ENCODE results near the gene SCN7A.

The SCN7A gene

DNA sequence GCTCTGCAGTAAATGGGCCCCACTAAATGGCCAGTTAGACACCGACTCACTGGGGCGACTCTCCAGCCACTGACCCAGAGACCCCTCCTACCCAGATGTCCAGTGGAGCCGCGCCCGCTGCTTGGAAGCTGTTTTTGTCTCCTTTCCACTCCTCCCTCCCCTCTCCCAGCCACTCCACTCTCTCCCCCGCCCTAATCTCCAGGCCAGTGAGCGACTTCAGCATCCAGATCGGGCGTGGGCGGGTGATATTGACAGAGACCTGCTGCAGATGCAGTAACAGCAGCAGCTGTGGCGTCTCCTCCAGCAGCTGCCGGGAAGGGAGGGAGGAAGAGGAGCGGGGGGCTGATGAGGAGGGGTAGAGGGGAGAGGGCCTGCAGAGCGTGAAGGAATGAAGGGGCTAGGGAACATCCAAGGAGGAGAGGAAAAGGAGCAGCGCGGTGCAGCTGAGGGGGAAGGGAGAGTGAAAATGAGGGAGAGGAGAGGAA, at the start of gene SCN7A:
SCN7A (minus strand) TSS at position 110 of the 485 bp plus-strand sequence. CDS start 16,553 bp downstream, outside the sequence.
- H3K4me1 Mint-ChIP-seq (ENCODE audit: low read depth) = no peaks in the 10 kb centered on the region
- no peak within 1 kb of the TSS for H3K4me3 Mint-ChIP-seq

DNA sequence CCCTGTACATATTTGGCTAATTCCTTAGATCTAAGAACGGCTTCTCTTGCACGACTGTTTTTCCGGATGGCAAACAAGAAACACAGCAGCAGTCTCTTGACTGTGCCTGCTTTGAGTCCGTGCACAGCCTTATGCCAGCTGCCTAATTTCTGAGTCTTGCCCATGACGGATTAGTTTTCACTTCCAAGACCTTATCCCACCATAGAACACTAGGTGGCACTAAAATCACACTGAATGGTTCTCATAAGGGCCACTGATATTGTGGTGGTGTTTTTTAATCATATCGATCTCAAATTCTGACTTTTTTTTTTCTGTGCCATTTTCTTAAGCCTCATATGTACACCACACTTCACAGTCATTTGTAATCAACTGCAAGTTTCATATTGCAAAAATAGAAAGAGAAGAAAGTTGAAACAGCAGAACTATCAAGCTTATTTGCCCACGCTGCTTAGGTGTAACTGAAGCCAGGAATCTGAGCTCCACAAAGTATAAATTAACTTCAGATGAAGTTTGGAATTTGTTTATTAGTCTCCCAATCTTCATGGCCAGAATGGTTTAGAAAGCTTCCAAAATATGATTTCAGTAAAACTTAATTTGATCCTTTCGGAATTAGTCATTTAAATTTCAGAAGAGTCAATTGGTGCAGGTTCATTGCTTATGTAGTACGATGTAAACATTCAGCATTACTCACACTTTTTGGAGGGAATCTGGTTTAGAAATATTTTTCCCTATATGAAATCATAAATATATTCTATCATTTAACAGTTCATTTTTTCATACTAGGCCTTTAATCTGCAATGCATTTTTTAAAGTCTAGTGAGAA, 45.5 kb upstream of the SCN7A start:
- no peaks in the 10 kb centered on the region for H3K4me1 Mint-ChIP-seq (ENCODE audit: low read depth)
- no peaks in the 10 kb centered on the region for H3K9me3 Mint-ChIP-seq
- H3K36me3 Mint-ChIP-seq (ENCODE audit: low read depth) = no peaks in the 10 kb centered on the region
- no peak overlapping the region for H3K27ac Mint-ChIP-seq
- no peak overlapping the region for H3K4me3 Mint-ChIP-seq
- H3K27me3 Mint-ChIP-seq (ENCODE audit: low read depth) = no peaks in the 10 kb centered on the region

More for the DNA sequence above, at the start of gene SCN7A:
- no peaks in the 10 kb centered on the region for H3K9me3 Mint-ChIP-seq
- H3K27me3 Mint-ChIP-seq (ENCODE audit: low read depth) = no peaks in the 10 kb centered on the region
- no peaks in the 10 kb centered on the region for H3K36me3 Mint-ChIP-seq (ENCODE audit: low read depth)
- H3K27ac Mint-ChIP-seq = no peak within 1 kb of the TSS

DNA sequence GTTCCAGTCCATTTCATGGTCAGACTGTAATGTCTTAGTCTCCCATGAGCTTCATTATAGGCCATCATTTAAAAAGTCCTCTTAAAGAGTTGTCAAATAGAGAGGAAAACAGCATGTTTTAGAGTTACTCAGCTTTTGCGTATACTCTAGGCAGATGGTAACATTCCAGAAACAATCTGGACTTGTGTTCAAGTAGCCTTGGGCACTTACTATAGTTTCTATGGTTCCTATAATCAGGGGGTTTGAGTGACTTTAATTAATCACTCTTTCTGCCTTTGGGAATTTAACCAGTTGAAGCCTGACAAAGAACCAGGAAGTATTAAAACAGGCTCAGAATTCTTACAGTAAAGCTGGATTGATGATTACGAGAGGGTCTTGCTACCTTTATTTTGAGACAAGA, 42.1 kb upstream of the SCN7A start:
- no peaks in the 10 kb centered on the region for H3K27me3 Mint-ChIP-seq (ENCODE audit: low read depth)
- H3K27ac Mint-ChIP-seq = no peak overlapping the region
- no peaks in the 10 kb centered on the region for H3K9me3 Mint-ChIP-seq
- H3K4me3 Mint-ChIP-seq = no peak overlapping the region
- H3K36me3 Mint-ChIP-seq (ENCODE audit: low read depth) = no peaks in the 10 kb centered on the region
- no peaks in the 10 kb centered on the region for H3K4me1 Mint-ChIP-seq (ENCODE audit: low read depth)

DNA sequence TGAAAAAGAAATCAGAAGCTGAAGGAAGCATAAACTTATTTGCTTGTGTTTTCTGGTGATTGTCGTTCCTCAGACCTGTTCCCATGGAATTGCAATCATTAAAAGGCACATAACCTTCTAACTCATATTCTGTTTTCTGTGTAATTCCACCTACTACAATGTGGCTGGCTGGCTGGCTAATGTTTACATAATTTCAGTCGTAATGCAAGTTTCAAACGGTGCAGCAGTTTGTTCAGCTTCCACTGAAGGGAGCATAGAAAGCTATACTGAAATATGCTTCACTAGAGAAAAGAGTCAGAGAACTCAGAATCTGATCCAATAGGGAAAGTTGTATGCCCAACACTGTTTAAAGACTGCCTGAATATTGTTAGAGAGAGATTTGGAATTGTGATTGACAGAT, 27.1 kb upstream of the SCN7A start:
- H3K27me3 Mint-ChIP-seq (ENCODE audit: low read depth) = peaks cover 3% of the 10 kb centered on the region
- H3K27ac Mint-ChIP-seq = no peak overlapping the region
- H3K4me1 Mint-ChIP-seq (ENCODE audit: low read depth) = no peaks in the 10 kb centered on the region
- H3K4me3 Mint-ChIP-seq = no peak overlapping the region
- H3K36me3 Mint-ChIP-seq (ENCODE audit: low read depth) = no peaks in the 10 kb centered on the region
- H3K9me3 Mint-ChIP-seq = no peaks in the 10 kb centered on the region

DNA sequence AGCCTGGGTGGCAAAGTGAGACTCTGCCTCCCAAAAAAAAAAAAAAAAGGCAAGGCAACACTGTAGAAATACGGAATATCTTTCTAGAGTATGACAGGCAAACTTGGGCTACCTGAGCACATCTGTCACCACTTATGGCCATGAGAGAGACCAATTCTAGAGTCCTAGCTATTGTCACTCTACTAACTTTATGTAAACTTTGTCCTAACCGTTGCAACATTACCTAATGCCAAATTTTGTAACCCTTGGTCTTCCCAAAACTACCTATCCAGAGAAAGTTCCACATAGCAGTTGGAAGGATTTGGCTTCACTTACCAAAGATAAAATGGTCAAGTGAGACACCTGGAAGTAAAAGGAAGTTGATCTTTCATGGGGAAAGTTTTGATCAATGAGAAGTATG, 26.6 kb upstream of the SCN7A start:
- H3K27ac Mint-ChIP-seq = no peak overlapping the region
- H3K4me3 Mint-ChIP-seq = no peak overlapping the region
- H3K27me3 Mint-ChIP-seq (ENCODE audit: low read depth) = peaks cover 3% of the 10 kb centered on the region
- H3K9me3 Mint-ChIP-seq = no peaks in the 10 kb centered on the region
- H3K4me1 Mint-ChIP-seq (ENCODE audit: low read depth) = no peaks in the 10 kb centered on the region
- no peaks in the 10 kb centered on the region for H3K36me3 Mint-ChIP-seq (ENCODE audit: low read depth)

DNA sequence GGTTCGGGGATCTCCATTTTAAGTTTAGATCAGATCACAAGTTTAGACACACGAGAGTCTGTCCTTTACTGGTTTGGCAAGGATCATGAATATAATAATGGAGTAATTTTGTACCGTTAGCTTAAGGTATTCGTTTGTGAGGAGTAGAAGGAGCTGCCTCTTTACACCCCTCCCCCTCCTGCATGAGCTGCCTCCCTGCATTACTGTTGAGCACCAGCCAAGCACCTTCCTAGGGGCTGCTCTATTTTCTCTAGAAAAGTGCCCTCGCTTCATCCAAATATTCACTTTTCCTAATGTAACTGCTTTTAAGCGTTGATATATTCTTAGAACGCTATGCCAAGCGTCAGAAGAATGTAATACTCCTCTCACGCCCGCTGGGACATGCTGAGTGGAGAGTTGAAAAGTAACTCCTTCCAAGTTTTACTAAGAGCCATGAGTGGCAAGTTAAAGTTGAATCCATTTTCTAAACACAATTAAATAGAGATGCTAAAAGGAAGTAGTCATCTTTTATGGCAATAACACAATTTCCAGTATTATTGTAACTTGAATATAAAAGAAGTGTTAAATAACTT, 25.4 kb upstream of the SCN7A start:
- Mint-ChIP-seq H3K4me3 (no peak overlapping the region), H3K4me1 (ENCODE audit: low read depth) (no peaks in the 10 kb centered on the region), H3K27me3 (ENCODE audit: low read depth) (peaks cover 3% of the 10 kb centered on the region), H3K27ac (no peak overlapping the region), H3K9me3 (no peaks in the 10 kb centered on the region), H3K36me3 (ENCODE audit: low read depth) (no peaks in the 10 kb centered on the region)

DNA sequence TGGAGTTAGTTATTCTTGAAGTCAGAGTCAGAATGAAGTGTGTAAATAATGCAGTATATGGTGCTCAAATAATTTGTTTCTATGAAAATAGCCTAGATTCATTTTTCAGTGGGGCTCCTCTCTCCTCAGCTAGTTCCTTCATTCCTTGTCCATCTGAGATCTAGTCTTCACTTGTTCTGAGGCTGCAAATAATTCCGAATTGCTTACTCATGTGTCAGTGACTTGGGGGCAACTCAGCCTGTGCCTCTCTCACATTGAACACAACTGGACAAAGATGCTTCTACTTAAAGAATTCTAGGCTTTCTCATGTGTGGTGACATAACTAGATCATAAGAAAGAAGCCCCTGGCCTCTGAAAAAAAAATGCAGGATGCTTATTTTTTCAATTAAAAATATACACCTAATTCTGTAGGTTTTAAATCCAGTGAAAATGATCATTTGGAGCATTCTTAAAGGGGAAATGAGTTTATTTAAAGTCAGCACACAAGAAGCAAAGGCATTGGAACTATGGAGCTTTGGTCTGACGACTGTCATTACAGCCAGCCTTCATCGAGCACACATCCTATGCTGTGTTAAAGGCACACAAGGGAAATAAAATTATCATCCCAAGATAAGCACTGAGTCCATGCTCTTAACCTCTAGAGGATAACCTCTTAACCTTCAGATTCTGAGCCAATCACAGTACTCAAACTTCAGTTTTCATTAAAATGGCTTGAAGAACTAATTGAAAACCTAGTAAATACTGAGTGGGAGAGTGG, 24.8 kb upstream of the SCN7A start:
- H3K4me3 Mint-ChIP-seq = no peak overlapping the region
- H3K9me3 Mint-ChIP-seq = no peaks in the 10 kb centered on the region
- H3K27ac Mint-ChIP-seq = no peak overlapping the region
- H3K4me1 Mint-ChIP-seq (ENCODE audit: low read depth) = no peaks in the 10 kb centered on the region
- H3K27me3 Mint-ChIP-seq (ENCODE audit: low read depth) = peaks cover 3% of the 10 kb centered on the region
- no peaks in the 10 kb centered on the region for H3K36me3 Mint-ChIP-seq (ENCODE audit: low read depth)

DNA sequence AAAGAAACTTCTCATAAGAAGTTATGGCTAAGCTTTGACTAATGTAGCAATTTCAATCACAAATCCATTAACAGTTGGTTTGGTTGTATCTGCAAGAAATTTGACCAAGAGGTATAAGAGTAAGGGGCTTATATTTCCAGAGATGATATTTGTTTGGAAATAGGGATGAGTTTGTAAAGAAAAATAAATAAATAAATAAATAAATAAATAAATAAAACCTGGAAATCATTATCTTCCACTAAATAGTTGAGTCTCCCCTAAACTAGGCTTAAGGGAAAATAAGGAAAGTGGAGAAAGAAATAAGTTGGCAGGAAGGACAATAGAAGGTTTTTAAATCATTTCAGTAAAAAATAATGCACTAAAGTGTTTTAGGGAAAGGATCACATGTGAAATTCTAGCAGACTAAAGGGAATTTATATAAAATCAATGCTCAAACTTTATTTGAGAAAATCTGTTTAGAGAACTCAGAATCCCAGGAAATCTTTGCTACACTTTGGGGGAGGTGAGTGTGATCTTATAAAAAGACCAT, 23.5 kb upstream of the SCN7A start:
- Mint-ChIP-seq H3K9me3 (no peaks in the 10 kb centered on the region), H3K4me1 (ENCODE audit: low read depth) (no peaks in the 10 kb centered on the region), H3K36me3 (ENCODE audit: low read depth) (no peaks in the 10 kb centered on the region), H3K27ac (no peak overlapping the region), H3K4me3 (no peak overlapping the region), H3K27me3 (ENCODE audit: low read depth) (peaks cover 3% of the 10 kb centered on the region)

DNA sequence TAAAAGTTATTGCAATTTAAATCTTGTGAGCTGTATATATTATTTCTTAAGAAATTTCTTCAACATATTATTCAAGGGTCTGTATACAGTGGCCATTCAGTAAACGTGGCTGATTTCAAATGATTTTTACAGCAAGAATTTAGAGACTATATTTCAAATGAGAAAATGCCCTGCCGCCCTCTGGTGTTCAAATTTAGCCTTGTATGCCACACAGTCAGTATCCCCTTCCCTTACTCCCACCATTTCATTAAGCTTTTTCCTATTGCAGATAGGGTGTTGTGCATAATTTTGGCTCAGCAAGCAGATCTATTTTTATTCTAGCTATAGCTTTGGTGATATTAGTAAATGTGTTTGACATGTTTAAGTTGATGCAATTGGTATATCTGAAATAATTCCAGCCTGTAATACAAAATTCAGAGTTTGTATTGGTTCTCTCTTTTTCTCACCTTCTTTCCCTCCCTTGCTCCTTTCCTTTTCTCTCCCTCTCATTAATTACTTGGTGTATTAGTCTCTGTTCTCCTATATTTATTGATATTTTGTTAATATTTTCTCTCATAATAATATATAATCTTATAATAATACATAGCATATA, 22.8 kb upstream of the SCN7A start:
- no peak overlapping the region for H3K4me3 Mint-ChIP-seq
- no peaks in the 10 kb centered on the region for H3K9me3 Mint-ChIP-seq
- H3K27me3 Mint-ChIP-seq (ENCODE audit: low read depth) = peaks cover 3% of the 10 kb centered on the region
- H3K36me3 Mint-ChIP-seq (ENCODE audit: low read depth) = no peaks in the 10 kb centered on the region
- H3K4me1 Mint-ChIP-seq (ENCODE audit: low read depth) = no peaks in the 10 kb centered on the region
- no peak overlapping the region for H3K27ac Mint-ChIP-seq

DNA sequence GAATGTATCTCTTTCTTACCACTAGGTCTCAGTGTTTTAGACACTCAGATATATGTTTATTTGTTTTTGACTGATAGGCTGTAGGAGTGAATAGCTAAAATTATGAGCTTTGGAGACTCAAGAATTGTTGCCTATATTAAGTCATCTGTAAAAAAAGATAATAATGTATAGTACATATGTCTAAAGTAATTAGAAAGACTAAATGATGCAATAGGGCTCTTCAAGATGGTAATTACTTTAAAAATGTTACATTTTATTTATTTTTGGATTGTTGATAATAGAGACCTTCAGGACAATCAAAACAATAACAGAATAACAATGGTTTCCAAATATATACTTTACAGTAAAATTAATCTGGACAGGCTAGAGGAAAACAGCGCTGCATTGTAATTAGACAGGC, 19.9 kb upstream of the SCN7A start:
- no peaks in the 10 kb centered on the region for H3K36me3 Mint-ChIP-seq (ENCODE audit: low read depth)
- peaks cover 3% of the 10 kb centered on the region for H3K27me3 Mint-ChIP-seq (ENCODE audit: low read depth)
- no peak overlapping the region for H3K27ac Mint-ChIP-seq
- H3K4me3 Mint-ChIP-seq = no peak overlapping the region
- H3K4me1 Mint-ChIP-seq (ENCODE audit: low read depth) = no peaks in the 10 kb centered on the region
- no peaks in the 10 kb centered on the region for H3K9me3 Mint-ChIP-seq

DNA sequence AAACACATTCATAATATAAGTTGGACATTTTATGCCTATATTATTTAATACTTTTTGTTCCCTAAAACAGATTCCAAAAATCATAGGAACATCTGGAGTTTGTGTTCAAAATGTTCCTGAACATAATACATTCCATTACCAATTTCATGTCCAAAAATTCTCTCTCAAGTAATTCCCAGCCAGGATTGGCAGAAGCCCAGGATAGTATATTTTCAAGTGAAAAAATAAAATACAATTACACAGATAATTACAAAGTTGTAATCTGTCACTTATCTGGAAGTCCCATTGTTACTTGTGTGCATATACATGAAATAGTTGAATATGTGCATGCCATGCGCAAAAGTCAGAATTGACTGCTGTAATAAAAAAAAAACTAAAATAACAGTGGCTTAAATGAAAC, 5.2 kb upstream of the SCN7A start:
- Mint-ChIP-seq H3K4me1 (ENCODE audit: low read depth) (no peaks in the 10 kb centered on the region), H3K9me3 (no peaks in the 10 kb centered on the region), H3K4me3 (no peak overlapping the region), H3K27me3 (ENCODE audit: low read depth) (no peaks in the 10 kb centered on the region), H3K27ac (no peak overlapping the region), H3K36me3 (ENCODE audit: low read depth) (no peaks in the 10 kb centered on the region)

DNA sequence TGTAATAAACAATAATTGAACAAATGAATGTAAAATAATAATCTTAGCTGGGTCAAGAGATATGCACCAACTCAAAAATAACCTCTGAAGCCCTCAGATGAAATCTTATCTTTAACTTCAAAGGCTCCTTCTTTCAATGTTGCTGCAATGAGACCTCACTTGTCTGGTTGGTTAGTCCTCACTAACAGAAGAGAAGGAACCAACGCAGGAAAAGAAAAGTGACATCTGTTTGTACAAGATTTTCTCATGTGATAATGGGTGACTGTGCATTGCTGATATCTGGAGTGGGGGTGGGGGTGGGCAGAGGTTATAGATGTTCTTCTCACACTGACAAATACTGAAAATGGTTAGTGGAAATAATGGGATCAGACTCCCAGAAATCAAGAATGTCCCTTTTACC, 2.6 kb downstream of the SCN7A start:
- Mint-ChIP-seq H3K9me3 (no peaks in the 10 kb centered on the region), H3K4me3 (no peak overlapping the region), H3K27me3 (ENCODE audit: low read depth) (no peaks in the 10 kb centered on the region), H3K36me3 (ENCODE audit: low read depth) (no peaks in the 10 kb centered on the region), H3K27ac (no peak overlapping the region), H3K4me1 (ENCODE audit: low read depth) (no peaks in the 10 kb centered on the region)

DNA sequence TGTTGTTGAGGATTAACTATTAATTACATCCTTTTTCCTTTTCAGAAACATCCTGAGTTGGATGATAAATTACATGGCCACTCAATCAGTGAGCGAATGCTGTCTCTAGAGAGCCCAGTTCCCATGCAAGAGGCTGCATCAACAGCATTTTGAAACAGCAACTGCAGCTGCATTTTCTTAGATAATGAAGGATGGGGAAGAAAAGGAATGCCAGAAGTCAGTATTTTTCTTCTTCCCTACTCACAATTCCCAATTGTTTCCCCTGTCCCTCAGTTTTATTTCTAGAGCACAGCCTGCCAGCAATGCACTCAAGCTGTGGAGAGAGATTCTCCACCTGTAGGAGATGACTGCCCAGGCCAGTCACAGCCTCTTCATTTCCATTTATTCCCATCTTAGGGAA, 6.9 kb downstream of the SCN7A start:
- Mint-ChIP-seq H3K4me1 (ENCODE audit: low read depth) (no peaks in the 10 kb centered on the region), H3K27ac (no peak overlapping the region), H3K36me3 (ENCODE audit: low read depth) (no peaks in the 10 kb centered on the region), H3K9me3 (no peaks in the 10 kb centered on the region), H3K4me3 (no peak overlapping the region), H3K27me3 (ENCODE audit: low read depth) (no peaks in the 10 kb centered on the region)

DNA sequence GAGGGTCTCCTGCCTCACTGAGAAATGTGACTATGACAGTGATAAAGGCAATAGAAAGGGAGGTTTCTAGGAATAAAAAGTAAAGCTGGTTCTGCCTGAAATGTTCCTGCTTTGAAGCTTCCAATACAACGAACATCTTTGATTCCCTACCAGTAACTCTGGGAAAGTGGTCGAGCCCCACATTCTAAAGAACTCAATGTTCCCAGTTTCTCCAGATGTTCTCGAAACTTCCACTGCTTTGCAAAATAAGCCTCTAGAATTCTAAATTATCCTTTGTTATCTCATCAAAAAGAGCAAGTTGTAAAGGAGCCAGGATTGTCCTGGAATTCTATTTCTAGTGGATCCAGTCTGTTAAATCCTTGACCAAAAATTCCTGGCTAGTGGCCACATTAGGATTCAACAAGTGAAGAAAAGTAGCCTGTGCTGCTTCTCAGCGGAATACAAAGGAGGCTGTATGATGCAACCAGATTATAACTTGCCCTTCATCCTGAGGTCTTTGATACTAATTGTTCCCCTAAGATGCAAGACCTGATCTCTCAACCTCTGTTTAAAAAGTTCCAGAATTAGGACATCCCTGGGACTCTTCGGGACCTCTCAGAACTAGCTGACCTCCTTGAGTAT, 8.4 kb downstream of the SCN7A start:
- H3K4me1 Mint-ChIP-seq (ENCODE audit: low read depth) = no peaks in the 10 kb centered on the region
- H3K36me3 Mint-ChIP-seq (ENCODE audit: low read depth) = no peaks in the 10 kb centered on the region
- no peak overlapping the region for H3K27ac Mint-ChIP-seq
- no peaks in the 10 kb centered on the region for H3K27me3 Mint-ChIP-seq (ENCODE audit: low read depth)
- H3K4me3 Mint-ChIP-seq = no peak overlapping the region
- H3K9me3 Mint-ChIP-seq = no peaks in the 10 kb centered on the region
